HFFc6 (cell line): ENCODE results near the gene TADA2B. TPM values are rescaled to one million over a fixed set of nuclear protein-coding genes. Genes with fewer than 3 reads are reported as not detected.

Experiments
- total RNA-seq, 6 experiments: library from RNA; stranded (reverse); fragmentation: NEBNext Ultra II Directional; extraction: Animal tissue kit (Norgen Biotek cat#: 25700); gene quantifications; 2 replicates in 1 of 6; 3 replicates in 5 of 6; pipeline ENCODE4 v1.2.3, GENCODE V29; 2021

The TADA2B gene
- total RNA-seq, 6 experiments from 2014 or later = 15.5 to 19.9 (median 17.9) TPM

Other genes with a start within 250 kb of the TADA2B start
- gene TBC1D14, start 133.5 kb upstream of the TADA2B start, total RNA-seq = 10 to 100 TPM; 23.3 to 32.5 (median 27.9) TPM
- 10 to 100 TPM; 43.1 to 62.1 (median 45.3) TPM for gene GRPEL1, start 24.7 kb downstream of the TADA2B start, total RNA-seq
- under 1 TPM in 3 of 6 experiments, not detected in 3; 0.05 to 0.15 (median 0.12) TPM for gene SORCS2, start 149.2 kb downstream of the TADA2B start, total RNA-seq